Measurements from ENCODE around the gene ZBTB20.

ZBTB20 gene

DNA sequence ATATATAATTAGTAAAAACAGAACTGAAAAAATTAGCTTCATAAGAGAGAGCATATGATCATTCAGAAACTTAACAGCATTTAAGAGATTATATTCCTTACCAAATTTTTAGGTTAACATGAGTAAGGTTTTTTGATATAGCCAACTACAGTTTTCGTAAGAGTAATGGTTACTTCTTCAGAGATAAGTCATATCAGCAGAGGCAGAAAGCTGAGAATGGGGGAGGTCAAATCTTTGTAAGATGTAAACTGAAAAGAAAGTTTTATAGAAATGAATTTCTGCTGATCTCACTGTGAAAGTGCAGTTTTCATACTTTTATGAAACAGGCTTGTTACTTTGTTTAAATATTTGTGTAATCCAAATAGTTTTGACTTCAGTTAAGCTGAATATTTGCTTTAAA lies 193.3 kb downstream of the ZBTB20 start:
- H3K9ac ChIP-seq (ENCODE audit: low read depth, low read length) = no peak overlapping the region
- H3K36me3 ChIP-seq (ENCODE audit: insufficient read depth, low read length) = no peaks in the 10 kb centered on the region
- WGBS = 100% methylated on average over 1 of the region's 1 CpG

DNA sequence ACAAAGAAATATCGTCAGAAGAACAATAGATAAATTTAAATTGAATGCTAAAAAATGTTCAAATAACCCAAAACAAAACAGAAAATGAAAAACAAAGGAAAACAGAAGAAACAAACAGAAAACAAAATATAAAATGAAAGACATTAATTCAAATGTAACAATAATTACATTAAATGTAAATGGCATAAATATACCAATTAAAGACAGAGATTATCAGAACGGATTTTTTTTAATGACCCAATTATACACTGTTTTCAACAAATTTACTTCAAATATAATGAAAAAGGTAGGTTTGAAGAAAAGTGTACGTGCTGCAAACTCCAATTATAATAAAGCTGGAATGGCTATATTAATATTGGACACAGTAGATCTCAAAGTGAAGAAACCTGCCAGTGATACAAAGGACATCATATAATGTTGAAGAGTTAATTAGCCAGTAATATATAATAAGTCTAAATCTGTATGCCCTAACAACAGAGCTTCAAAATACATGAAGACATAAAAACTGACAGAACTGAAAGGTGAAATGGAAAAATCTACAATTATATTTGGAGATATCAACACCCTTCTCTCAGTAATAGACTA lies 193.8 kb downstream of the ZBTB20 start:
- no CpG with 5 or more reads among the region's 3 CpGs for WGBS
- Histone ChIP-seq H3K27me3 (ENCODE audit: insufficient read depth, low read length) (no peaks in the 10 kb centered on the region), H3K36me3 (ENCODE audit: insufficient read depth, low read length) (no peaks in the 10 kb centered on the region), H3K4me1 (ENCODE audit: insufficient read depth, low read length) (no peaks in the 10 kb centered on the region), H3K27ac (ENCODE audit: low read depth, low read length) (no peak overlapping the region), H3K9me3 (ENCODE audit: insufficient read depth, low read depth, low read length) (peaks cover 18% of the 10 kb centered on the region), H3K4me3 (ENCODE audit: low read length) (no peak overlapping the region), H3K9ac (ENCODE audit: low read depth, low read length) (no peak overlapping the region)

More for the DNA sequence above, 193.3 kb downstream of the ZBTB20 start:
- peaks cover 18% of the 10 kb centered on the region for H3K9me3 ChIP-seq (ENCODE audit: insufficient read depth, low read depth, low read length)
- H3K27ac ChIP-seq (ENCODE audit: low read depth, low read length) = no peak overlapping the region
- no peaks in the 10 kb centered on the region for H3K27me3 ChIP-seq (ENCODE audit: insufficient read depth, low read length)
- no peaks in the 10 kb centered on the region for H3K4me1 ChIP-seq (ENCODE audit: insufficient read depth, low read length)
- no peak overlapping the region for H3K4me3 ChIP-seq (ENCODE audit: low read length)

DNA sequence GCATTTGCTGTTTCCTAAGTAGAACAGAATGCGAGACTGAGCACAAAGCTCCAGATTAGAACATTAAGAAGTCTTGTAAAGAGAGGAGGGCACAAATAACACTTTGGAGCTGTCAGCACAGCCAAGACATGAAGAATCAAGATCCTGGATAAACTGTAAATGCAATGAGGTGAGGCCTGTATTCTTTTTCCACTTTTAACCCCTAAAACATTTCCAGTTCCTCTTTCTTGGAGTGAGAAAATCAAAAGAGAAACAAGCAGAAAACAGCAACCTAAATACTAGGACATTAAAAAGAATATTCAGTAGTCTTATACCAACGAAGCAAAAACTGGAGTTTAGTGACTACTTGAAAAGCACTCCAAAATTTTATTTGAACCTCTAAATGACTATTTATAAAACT lies 204.3 kb downstream of the ZBTB20 start:
- Histone ChIP-seq H3K27me3 (ENCODE audit: insufficient read depth, low read length) (no peaks in the 10 kb centered on the region), H3K9ac (ENCODE audit: low read depth, low read length) (no peak overlapping the region), H3K27ac (ENCODE audit: low read depth, low read length) (no peak overlapping the region), H3K36me3 (ENCODE audit: insufficient read depth, low read length) (no peaks in the 10 kb centered on the region), H3K4me1 (ENCODE audit: insufficient read depth, low read length) (no peaks in the 10 kb centered on the region), H3K9me3 (ENCODE audit: insufficient read depth, low read depth, low read length) (no peaks in the 10 kb centered on the region), H3K4me3 (ENCODE audit: low read length) (no peak overlapping the region)
- 90% methylated on average over 2 of the region's 2 CpGs for whole genome bisulfite sequencing

DNA sequence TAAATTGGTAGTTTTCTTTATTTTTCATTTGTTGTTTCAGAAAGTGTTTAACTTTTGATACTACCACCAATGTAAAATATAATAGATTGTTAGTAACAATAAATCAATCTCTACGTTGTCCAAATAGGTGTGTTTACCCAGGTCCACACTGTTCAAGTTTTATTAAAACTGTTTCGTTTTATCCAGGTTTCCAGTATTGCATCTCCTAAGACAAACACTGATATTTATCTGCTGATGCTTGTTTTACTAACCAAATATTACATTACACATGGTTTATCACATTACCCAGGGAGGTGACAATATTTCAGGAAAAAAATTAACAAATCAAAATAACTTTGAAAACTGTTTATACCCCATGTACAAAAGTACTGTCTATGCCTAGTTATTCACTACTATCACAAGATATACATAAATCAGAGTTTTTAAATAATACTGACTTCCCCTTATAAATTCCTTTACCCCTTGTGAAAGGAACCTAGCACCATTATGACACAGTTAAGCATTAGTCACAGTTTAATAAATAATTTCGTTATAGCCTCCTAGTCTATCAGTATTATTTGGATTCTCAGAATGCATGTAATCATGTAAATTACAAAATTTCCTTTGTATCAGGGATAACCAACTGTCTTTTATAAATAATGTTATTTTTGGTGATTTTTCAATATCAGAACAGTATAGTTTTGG lies 205.3 kb downstream of the ZBTB20 start:
- no peaks in the 10 kb centered on the region for H3K4me1 ChIP-seq (ENCODE audit: insufficient read depth, low read length)
- H3K9ac ChIP-seq (ENCODE audit: low read depth, low read length) = no peak overlapping the region
- no peaks in the 10 kb centered on the region for H3K9me3 ChIP-seq (ENCODE audit: insufficient read depth, low read depth, low read length)
- no peaks in the 10 kb centered on the region for H3K27me3 ChIP-seq (ENCODE audit: insufficient read depth, low read length)
- 94% methylated on average over 3 of the region's 3 CpGs for WGBS
- no peak overlapping the region for H3K4me3 ChIP-seq (ENCODE audit: low read length)
- no peak overlapping the region for H3K27ac ChIP-seq (ENCODE audit: low read depth, low read length)
- no peaks in the 10 kb centered on the region for H3K36me3 ChIP-seq (ENCODE audit: insufficient read depth, low read length)

DNA sequence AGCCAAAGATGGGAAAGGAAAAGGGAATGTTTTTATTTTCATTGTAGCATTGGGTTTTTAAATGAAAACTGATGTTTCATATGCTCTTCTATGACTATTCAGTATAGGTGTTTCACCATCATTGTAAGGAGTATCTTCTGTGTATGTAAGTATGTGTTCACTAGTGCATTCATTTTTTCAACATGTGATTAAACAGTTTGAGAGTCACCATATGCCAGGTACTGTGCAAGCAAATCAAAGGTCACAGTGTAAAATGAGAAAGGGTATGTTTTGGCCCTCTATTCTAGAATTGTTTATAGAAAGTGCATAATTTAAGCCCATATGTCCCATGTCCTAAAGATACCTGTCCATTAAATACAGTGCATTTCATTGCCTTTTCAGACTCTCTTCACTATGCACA lies 207.2 kb downstream of the ZBTB20 start:
- H3K9me3 ChIP-seq (ENCODE audit: insufficient read depth, low read depth, low read length) = no peaks in the 10 kb centered on the region

DNA sequence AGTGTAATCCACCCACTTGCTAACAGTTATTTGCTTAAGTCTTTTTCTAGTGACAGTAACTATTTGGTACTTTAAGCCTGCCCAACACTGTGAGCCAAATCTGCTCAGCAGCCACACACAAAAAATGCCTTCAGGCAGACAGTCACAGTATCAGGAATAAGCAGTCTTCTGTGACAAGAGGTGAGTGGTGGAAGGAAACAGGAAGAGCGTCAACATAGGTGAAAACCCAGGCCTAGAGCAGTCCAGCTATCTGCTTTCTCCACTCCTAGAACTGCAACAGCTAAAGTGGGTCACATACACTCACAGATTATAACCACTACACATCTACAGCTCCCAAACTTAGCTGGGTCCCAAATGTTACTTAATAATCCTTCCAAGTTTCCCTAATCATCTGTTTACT lies 213.7 kb downstream of the ZBTB20 start:
- Histone ChIP-seq H3K27ac (ENCODE audit: low read depth, low read length) (no peak overlapping the region), H3K4me1 (ENCODE audit: insufficient read depth, low read length) (no peaks in the 10 kb centered on the region), H3K9ac (ENCODE audit: low read depth, low read length) (no peak overlapping the region), H3K27me3 (ENCODE audit: insufficient read depth, low read length) (no peaks in the 10 kb centered on the region), H3K4me3 (ENCODE audit: low read length) (no peak overlapping the region), H3K9me3 (ENCODE audit: insufficient read depth, low read depth, low read length) (no peaks in the 10 kb centered on the region), H3K36me3 (ENCODE audit: insufficient read depth, low read length) (no peaks in the 10 kb centered on the region)
- 100% methylated on average over 1 of the region's 1 CpG for WGBS

More for the DNA sequence above, 207.2 kb downstream of the ZBTB20 start:
- Histone ChIP-seq H3K4me1 (ENCODE audit: insufficient read depth, low read length) (no peaks in the 10 kb centered on the region), H3K4me3 (ENCODE audit: low read length) (no peak overlapping the region), H3K27me3 (ENCODE audit: insufficient read depth, low read length) (no peaks in the 10 kb centered on the region), H3K9ac (ENCODE audit: low read depth, low read length) (no peak overlapping the region), H3K27ac (ENCODE audit: low read depth, low read length) (no peak overlapping the region), H3K36me3 (ENCODE audit: insufficient read depth, low read length) (no peaks in the 10 kb centered on the region)

DNA sequence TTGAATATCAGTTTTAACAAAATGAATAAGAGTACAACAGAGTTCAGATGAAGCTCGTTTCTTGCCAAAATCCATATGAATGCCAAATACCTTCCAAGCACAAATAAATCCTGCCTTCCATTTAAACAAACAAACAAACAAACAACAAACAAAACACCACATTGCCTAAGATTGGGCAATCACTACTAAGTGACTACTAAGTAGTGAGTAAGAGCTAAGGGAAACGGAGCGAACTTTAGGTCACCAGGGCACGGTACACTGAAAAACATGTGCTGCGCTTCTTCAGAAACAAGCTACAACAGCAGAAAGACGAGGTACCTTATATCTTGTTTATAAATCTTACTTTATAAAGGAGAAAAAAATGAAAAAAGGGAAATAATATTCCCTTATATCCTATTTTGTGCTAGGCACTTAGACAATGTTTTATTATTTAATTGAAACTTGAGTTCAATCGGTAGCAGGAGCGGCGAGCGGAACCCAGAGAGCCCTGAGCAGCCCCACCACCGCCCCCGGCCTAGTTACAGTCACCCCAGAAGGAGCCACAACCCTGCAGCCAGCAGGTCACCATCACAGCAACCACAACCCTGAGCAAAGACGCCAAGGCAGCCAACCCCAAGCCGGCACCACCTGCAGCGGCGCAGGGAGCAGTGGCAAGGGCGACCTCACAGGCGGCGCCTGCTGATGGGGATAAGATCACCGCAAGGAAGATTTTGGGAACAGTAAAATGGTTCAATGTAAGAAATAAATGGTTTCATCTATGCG lies 216.9 kb downstream of the ZBTB20 start:
- Histone ChIP-seq H3K27ac (ENCODE audit: low read depth, low read length) (no peak overlapping the region), H3K27me3 (ENCODE audit: insufficient read depth, low read length) (no peaks in the 10 kb centered on the region), H3K4me3 (ENCODE audit: low read length) (no peak overlapping the region), H3K9me3 (ENCODE audit: insufficient read depth, low read depth, low read length) (no peaks in the 10 kb centered on the region), H3K4me1 (ENCODE audit: insufficient read depth, low read length) (no peaks in the 10 kb centered on the region), H3K36me3 (ENCODE audit: insufficient read depth, low read length) (no peaks in the 10 kb centered on the region), H3K9ac (ENCODE audit: low read depth, low read length) (no peak overlapping the region)
- WGBS = 96% methylated on average over 20 of the region's 21 CpGs

DNA sequence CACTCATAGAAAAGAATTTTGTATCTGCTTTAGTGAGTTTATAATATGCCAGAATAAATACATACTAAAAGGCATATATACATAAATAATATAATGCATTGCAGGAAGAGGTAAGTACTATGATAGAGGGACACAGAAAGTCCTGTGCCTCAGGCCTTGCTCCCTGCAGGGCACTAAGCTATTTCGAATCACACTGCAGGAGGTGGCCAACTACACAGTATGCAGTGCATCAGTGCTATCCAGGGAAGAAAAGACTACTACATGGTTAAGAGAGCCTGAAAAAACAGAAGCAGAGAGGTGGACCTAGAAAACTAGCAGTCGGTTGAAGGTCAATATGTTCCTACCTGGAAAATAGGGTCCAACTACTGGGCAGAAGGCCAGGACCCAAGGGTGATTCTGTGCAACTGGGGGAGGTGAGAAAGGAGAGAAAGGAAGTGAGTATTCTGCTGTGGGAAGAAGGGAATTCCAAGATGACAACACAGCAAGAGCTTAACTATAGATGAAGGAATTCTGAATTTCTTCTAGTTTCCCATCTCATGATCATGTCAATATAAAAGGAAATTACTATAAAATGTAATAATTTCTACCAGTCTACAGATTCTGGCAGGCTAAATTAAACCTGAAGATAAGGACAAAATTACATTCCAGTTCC lies 218.0 kb downstream of the ZBTB20 start:
- Histone ChIP-seq H3K4me3 (ENCODE audit: low read length) (no peak overlapping the region), H3K27me3 (ENCODE audit: insufficient read depth, low read length) (no peaks in the 10 kb centered on the region), H3K9me3 (ENCODE audit: insufficient read depth, low read depth, low read length) (no peaks in the 10 kb centered on the region), H3K36me3 (ENCODE audit: insufficient read depth, low read length) (no peaks in the 10 kb centered on the region), H3K9ac (ENCODE audit: low read depth, low read length) (no peak overlapping the region), H3K4me1 (ENCODE audit: insufficient read depth, low read length) (no peaks in the 10 kb centered on the region), H3K27ac (ENCODE audit: low read depth, low read length) (no peak overlapping the region)
- 96% methylated on average over 2 of the region's 2 CpGs for WGBS

DNA sequence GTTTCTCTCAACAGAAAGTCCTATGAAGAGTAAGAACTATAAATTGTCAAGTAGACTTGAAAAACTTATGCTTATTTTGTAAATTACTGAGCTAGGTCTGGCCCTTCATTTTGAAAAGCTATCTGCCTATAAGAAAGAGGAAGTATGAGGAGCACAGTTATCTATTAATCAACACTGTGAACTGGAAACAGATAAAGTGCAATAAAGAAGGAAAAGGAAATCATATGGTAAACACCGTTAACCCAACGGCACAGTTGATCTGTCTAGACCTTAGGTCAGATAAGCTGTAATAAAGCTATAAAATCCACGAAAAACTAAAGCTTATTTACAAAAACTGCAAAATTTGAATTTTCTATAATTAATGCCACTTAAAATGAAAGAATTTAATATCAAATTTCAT lies 242.5 kb downstream of the ZBTB20 start:
- Histone ChIP-seq H3K9me3 (ENCODE audit: insufficient read depth, low read depth, low read length) (no peaks in the 10 kb centered on the region), H3K27ac (ENCODE audit: low read depth, low read length) (no peak overlapping the region), H3K4me3 (ENCODE audit: low read length) (no peak overlapping the region), H3K27me3 (ENCODE audit: insufficient read depth, low read length) (no peaks in the 10 kb centered on the region), H3K36me3 (ENCODE audit: insufficient read depth, low read length) (no peaks in the 10 kb centered on the region), H3K9ac (ENCODE audit: low read depth, low read length) (no peak overlapping the region), H3K4me1 (ENCODE audit: insufficient read depth, low read length) (peaks cover 23% of the 10 kb centered on the region)
- WGBS = 100% methylated on average over 2 of the region's 3 CpGs

DNA sequence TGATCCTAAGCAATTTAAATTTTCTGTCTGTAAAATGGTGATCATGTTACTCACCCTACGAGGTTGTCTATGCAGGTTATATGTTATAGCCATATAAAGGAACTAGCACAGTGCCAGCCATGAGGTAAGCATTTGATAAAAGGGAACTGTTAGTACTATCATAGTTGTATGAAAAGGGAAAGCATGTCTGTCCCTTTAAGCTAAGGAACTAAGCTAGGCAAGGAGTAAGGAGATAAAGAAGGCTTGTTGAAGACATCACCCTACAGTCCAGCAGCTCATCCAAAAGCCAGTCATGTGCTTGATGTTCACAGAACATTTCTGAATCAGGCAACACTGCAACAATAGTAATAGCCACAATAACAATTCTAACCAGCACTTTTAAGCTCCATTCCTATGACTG lies 243.9 kb downstream of the ZBTB20 start:
- WGBS = 65% methylated on average over 1 of the region's 1 CpG
- Histone ChIP-seq H3K4me3 (ENCODE audit: low read length) (no peak overlapping the region), H3K27me3 (ENCODE audit: insufficient read depth, low read length) (no peaks in the 10 kb centered on the region), H3K36me3 (ENCODE audit: insufficient read depth, low read length) (no peaks in the 10 kb centered on the region), H3K27ac (ENCODE audit: low read depth, low read length) (peak overlapping the region; percentile 25; the same call in 1 of the 2 replicates), H3K9ac (ENCODE audit: low read depth, low read length) (no peak overlapping the region), H3K4me1 (ENCODE audit: insufficient read depth, low read length) (peaks cover 23% of the 10 kb centered on the region), H3K9me3 (ENCODE audit: insufficient read depth, low read depth, low read length) (no peaks in the 10 kb centered on the region)

DNA sequence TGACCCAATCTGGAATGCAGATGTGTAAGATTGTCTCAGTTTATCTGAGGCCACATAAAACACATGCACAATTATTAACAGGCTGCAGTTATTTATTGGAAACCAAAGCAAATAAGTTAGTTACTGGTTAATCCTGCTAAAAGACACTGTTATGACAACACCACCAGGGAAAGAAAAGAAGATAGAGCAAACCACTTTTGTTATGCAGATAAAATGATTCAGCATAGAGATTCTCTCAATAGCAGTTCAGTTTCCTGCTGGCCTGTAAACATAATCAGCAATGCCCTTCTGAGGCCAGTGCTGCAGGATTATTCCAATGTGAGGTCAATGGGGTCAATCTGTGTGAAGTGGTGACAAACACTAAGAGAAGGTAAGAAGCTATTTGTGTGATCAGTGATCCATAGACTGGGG lies 244.4 kb downstream of the ZBTB20 start:
- H3K27ac ChIP-seq (ENCODE audit: low read depth, low read length) = peak overlapping the region; percentile 42; the same call in 1 of the 2 replicates
- H3K4me3 ChIP-seq (ENCODE audit: low read length) = no peak overlapping the region
- H3K9me3 ChIP-seq (ENCODE audit: insufficient read depth, low read depth, low read length) = no peaks in the 10 kb centered on the region
- no peaks in the 10 kb centered on the region for H3K36me3 ChIP-seq (ENCODE audit: insufficient read depth, low read length)
- peaks cover 23% of the 10 kb centered on the region for H3K4me1 ChIP-seq (ENCODE audit: insufficient read depth, low read length)
- H3K27me3 ChIP-seq (ENCODE audit: insufficient read depth, low read length) = no peaks in the 10 kb centered on the region
- H3K9ac ChIP-seq (ENCODE audit: low read depth, low read length) = no peak overlapping the region
